Neural cell (in vitro differentiated cells): ENCODE results near the gene MAGEF1. TPM values are rescaled to one million over a fixed set of nuclear protein-coding genes. Genes with fewer than 3 reads are reported as not detected.
A peak's percentile ranks its signal among the peaks of the same experiment; 100 is the strongest.

Experiments
- H2AFZ ChIP-seq: fragments of 200-600, 300-800 bp; sonication (generic), shearing (Covaris generic); 2 replicates; pipeline ENCODE4 v1.6.0; 2014; ENCODE audit warnings: low read depth, mild to moderate bottlenecking, antibody characterized with exemption, low read length, moderate library complexity
- H3F3A ChIP-seq: fragments of 200-600 bp; shearing (Covaris generic); 2 replicates; pipeline ENCODE4 v1.6.1; 2016; ENCODE audit warnings: mild to moderate bottlenecking, moderate library complexity, mixed read lengths, antibody characterized with exemption, low read length; ENCODE audit not compliant: insufficient read depth, poor library complexity, severe bottlenecking
- H3K27ac ChIP-seq: fragments of 200-600, 300-800 bp; sonication (generic), shearing (Covaris generic); 2 replicates; pipeline ENCODE4 v1.5.1; 2014; ENCODE audit warnings: mild to moderate bottlenecking, low read length, moderate library complexity
- H3K27me3 ChIP-seq: fragments of 300-800, 200-600 bp; sonication (generic), shearing (Covaris generic); 2 replicates; pipeline ENCODE4 v1.6.0; 2014; ENCODE audit warnings: mild to moderate bottlenecking, low read depth, low read length, moderate library complexity; ENCODE audit not compliant: insufficient read depth
- H3K36me3 ChIP-seq: fragments of 300-800, 200-600 bp; sonication (generic), shearing (Covaris generic); 2 replicates; pipeline ENCODE4 v1.5.1; 2014; ENCODE audit warnings: mild to moderate bottlenecking, antibody characterized with exemption, low read length, moderate library complexity; ENCODE audit not compliant: insufficient read depth
- H3K4me2 ChIP-seq: fragments of 300-800, 200-600 bp; sonication (generic), shearing (Covaris generic); 2 replicates; pipeline ENCODE4 v1.6.0; 2014; ENCODE audit warnings: mild to moderate bottlenecking, low read length
- H3K4me3 ChIP-seq: fragments of 300-800, 200-600 bp; sonication (generic), shearing (Covaris generic); 2 replicates; pipeline ENCODE4 v1.5.1; 2014; ENCODE audit warnings: mild to moderate bottlenecking, low read length, moderate library complexity
- H3K79me2 ChIP-seq: fragments of 200-600 bp; shearing (Covaris generic); replicated peaks from 2 replicates; pipeline ENCODE4 v1.6.0; 2014; ENCODE audit warnings: mild to moderate bottlenecking, low read length, moderate library complexity; ENCODE audit not compliant: insufficient read depth
- H3K9ac ChIP-seq: fragments of 300-800, 200-600 bp; sonication (generic), shearing (Covaris generic); 2 replicates; pipeline ENCODE4 v1.6.1; 2016; ENCODE audit warnings: mild to moderate bottlenecking, low read length, mixed read lengths
- H3K9me2 ChIP-seq: fragments of 200-600 bp; shearing (Covaris generic); 2 replicates; pipeline ENCODE4 v1.6.1; 2016; ENCODE audit warnings: mild to moderate bottlenecking, low read length, mixed read lengths; ENCODE audit not compliant: insufficient read depth
- H3K9me3 ChIP-seq: fragments of 200-600, 300-800 bp; sonication (generic), shearing (Covaris generic); 2 replicates; pipeline ENCODE4 v1.6.1; 2016; ENCODE audit warnings: mild to moderate bottlenecking, mixed run types, low read length, moderate library complexity, mixed read lengths
- H4K20me1 ChIP-seq: fragments of 200-600 bp; shearing (Covaris generic); 2 replicates; pipeline ENCODE4 v1.6.1; 2016; ENCODE audit warnings: mild to moderate bottlenecking, mixed run types; ENCODE audit not compliant: insufficient read depth
- EP300 ChIP-seq: fragments of 450-650 bp; conservative IDR thresholded peaks from 2 replicates; pipeline ENCODE4 v1.6.1; 2014; ENCODE audit warnings: antibody characterized with exemption, mild to moderate bottlenecking, moderate library complexity; ENCODE audit not compliant: poor library complexity, severe bottlenecking
- EZH2 ChIP-seq: fragments of 200-600, 300-800 bp; shearing (Covaris generic), sonication (generic); IDR thresholded peaks from 2 replicates; pipeline ENCODE4 v1.6.1; 2014; ENCODE audit warnings: antibody characterized with exemption, low read length, borderline replicate concordance, mild to moderate bottlenecking; ENCODE audit not compliant: insufficient read depth, poor library complexity, severe bottlenecking
- MXI1 ChIP-seq: fragments of 450-650 bp; conservative IDR thresholded peaks from 2 replicates; pipeline ENCODE4 v1.6.1; 2014; ENCODE audit warnings: antibody characterized with exemption, mild to moderate bottlenecking; ENCODE audit not compliant: poor library complexity, severe bottlenecking
- POLR2AphosphoS5 ChIP-seq: IDR thresholded peaks from 2 replicates; pipeline ENCODE4 v1.6.1; 2012
- RAD21 ChIP-seq: fragments of 450-650 bp; conservative IDR thresholded peaks from 2 replicates; pipeline ENCODE4 v1.6.1; 2014; ENCODE audit warnings: antibody characterized with exemption, mild to moderate bottlenecking, moderate library complexity
- SMC3 ChIP-seq: fragments of 450-650 bp; conservative IDR thresholded peaks from 2 replicates; pipeline ENCODE4 v1.6.1; 2014; ENCODE audit warnings: antibody characterized with exemption, mild to moderate bottlenecking, moderate library complexity; ENCODE audit not compliant: poor library complexity
- TAF1 ChIP-seq: IDR thresholded peaks from 2 replicates; pipeline ENCODE4 v1.6.1; 2012; ENCODE audit warnings: low read depth
- polyA plus RNA-seq: library from polyadenylated mRNA; depleted of rRNA; stranded (reverse); fragments of >200 nt; gene quantifications from 2 replicates; pipeline ENCODE4 v1.2.3, GENCODE V29; 2014
- TF ChIP-seq, protein P1 (sequence below): IDR thresholded peaks from 2 replicates; pipeline ENCODE4 v1.6.1; 2012; ENCODE audit warnings: borderline replicate concordance
- TF ChIP-seq, protein P2 (sequence below): fragments of 450-650 bp; IDR thresholded peaks from 2 replicates; pipeline ENCODE4 v1.5.1; 2014; ENCODE audit warnings: antibody characterized with exemption, mild to moderate bottlenecking, moderate library complexity; ENCODE audit not compliant: poor library complexity, severe bottlenecking

The MAGEF1 gene
- polyA plus RNA-seq, 1 donor from 2014 or later = 103 TPM

- Histone ChIP-seq H3K9me2 (no peaks in the 10 kb centered on the region), H3K9me3 (no peaks in the 10 kb centered on the region), H3F3A (no peaks in the 10 kb centered on the region), H3K4me2 (no peak overlapping the region), H3K27ac (peak overlapping the region; percentile 69), H2AFZ (no peak overlapping the region), H3K36me3 (no peaks in the 10 kb centered on the region), H3K79me2 (no peaks in the 10 kb centered on the region), H3K9ac (peak overlapping the region; percentile 44), H3K27me3 (no peaks in the 10 kb centered on the region), H3K4me3 (peak overlapping the region; percentile 24), H4K20me1 (no peaks in the 10 kb centered on the region)
- TF ChIP-seq MXI1 = no peak
- no peak for TF ChIP-seq SMC3
- TF ChIP-seq, protein P1, sequence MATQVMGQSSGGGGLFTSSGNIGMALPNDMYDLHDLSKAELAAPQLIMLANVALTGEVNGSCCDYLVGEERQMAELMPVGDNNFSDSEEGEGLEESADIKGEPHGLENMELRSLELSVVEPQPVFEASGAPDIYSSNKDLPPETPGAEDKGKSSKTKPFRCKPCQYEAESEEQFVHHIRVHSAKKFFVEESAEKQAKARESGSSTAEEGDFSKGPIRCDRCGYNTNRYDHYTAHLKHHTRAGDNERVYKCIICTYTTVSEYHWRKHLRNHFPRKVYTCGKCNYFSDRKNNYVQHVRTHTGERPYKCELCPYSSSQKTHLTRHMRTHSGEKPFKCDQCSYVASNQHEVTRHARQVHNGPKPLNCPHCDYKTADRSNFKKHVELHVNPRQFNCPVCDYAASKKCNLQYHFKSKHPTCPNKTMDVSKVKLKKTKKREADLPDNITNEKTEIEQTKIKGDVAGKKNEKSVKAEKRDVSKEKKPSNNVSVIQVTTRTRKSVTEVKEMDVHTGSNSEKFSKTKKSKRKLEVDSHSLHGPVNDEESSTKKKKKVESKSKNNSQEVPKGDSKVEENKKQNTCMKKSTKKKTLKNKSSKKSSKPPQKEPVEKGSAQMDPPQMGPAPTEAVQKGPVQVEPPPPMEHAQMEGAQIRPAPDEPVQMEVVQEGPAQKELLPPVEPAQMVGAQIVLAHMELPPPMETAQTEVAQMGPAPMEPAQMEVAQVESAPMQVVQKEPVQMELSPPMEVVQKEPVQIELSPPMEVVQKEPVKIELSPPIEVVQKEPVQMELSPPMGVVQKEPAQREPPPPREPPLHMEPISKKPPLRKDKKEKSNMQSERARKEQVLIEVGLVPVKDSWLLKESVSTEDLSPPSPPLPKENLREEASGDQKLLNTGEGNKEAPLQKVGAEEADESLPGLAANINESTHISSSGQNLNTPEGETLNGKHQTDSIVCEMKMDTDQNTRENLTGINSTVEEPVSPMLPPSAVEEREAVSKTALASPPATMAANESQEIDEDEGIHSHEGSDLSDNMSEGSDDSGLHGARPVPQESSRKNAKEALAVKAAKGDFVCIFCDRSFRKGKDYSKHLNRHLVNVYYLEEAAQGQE = no peak
- no peak for TF ChIP-seq EZH2
- TF ChIP-seq, protein P2, sequence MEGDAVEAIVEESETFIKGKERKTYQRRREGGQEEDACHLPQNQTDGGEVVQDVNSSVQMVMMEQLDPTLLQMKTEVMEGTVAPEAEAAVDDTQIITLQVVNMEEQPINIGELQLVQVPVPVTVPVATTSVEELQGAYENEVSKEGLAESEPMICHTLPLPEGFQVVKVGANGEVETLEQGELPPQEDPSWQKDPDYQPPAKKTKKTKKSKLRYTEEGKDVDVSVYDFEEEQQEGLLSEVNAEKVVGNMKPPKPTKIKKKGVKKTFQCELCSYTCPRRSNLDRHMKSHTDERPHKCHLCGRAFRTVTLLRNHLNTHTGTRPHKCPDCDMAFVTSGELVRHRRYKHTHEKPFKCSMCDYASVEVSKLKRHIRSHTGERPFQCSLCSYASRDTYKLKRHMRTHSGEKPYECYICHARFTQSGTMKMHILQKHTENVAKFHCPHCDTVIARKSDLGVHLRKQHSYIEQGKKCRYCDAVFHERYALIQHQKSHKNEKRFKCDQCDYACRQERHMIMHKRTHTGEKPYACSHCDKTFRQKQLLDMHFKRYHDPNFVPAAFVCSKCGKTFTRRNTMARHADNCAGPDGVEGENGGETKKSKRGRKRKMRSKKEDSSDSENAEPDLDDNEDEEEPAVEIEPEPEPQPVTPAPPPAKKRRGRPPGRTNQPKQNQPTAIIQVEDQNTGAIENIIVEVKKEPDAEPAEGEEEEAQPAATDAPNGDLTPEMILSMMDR = no peak
- TF ChIP-seq RAD21 = no peak
- no peak for TF ChIP-seq POLR2AphosphoS5
- TF ChIP-seq EP300 = no peak
- TF ChIP-seq TAF1 = no peak
Observed at GRCh38 chr3:184756151-184757021, 44.5 kb upstream of the MAGEF1 start.

DNA sequence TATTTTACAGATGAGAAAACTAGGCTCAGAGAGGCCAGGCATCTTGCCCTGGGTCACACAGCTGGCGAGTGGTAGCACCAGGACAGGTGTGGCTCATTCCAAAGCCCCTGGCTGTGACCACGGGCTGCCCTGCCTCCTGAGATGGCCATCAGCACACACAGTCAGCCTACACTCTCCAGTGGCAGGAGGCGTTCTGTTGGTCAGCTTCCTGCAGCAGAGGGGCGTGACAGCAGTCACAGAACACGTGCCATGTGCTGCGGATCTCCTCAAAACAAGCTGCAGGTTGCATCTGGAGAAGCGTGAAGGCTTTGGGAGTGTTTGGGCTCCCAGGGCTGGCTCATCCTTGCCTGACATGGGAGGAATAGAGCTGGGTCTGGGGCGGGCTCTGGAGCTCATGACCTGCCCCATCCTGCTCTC is 43.5 kb upstream of the MAGEF1 start:
- Histone ChIP-seq H3K27ac (peak overlapping the region; percentile 69), H3K9me2 (no peaks in the 10 kb centered on the region), H3K4me3 (no peak overlapping the region), H3F3A (no peaks in the 10 kb centered on the region), H3K36me3 (no peaks in the 10 kb centered on the region), H3K9ac (no peak overlapping the region), H3K9me3 (no peaks in the 10 kb centered on the region), H2AFZ (no peak overlapping the region), H3K4me2 (no peak overlapping the region), H4K20me1 (no peaks in the 10 kb centered on the region), H3K27me3 (no peaks in the 10 kb centered on the region), H3K79me2 (no peaks in the 10 kb centered on the region)
- TF ChIP-seq SMC3 (no peak), TAF1 (no peak), RAD21 (no peak)
